ENCODE data around the gene LAMA1.
A peak's percentile ranks its signal among the peaks of the same experiment; 100 is the strongest.

Gene LAMA1, protein sequence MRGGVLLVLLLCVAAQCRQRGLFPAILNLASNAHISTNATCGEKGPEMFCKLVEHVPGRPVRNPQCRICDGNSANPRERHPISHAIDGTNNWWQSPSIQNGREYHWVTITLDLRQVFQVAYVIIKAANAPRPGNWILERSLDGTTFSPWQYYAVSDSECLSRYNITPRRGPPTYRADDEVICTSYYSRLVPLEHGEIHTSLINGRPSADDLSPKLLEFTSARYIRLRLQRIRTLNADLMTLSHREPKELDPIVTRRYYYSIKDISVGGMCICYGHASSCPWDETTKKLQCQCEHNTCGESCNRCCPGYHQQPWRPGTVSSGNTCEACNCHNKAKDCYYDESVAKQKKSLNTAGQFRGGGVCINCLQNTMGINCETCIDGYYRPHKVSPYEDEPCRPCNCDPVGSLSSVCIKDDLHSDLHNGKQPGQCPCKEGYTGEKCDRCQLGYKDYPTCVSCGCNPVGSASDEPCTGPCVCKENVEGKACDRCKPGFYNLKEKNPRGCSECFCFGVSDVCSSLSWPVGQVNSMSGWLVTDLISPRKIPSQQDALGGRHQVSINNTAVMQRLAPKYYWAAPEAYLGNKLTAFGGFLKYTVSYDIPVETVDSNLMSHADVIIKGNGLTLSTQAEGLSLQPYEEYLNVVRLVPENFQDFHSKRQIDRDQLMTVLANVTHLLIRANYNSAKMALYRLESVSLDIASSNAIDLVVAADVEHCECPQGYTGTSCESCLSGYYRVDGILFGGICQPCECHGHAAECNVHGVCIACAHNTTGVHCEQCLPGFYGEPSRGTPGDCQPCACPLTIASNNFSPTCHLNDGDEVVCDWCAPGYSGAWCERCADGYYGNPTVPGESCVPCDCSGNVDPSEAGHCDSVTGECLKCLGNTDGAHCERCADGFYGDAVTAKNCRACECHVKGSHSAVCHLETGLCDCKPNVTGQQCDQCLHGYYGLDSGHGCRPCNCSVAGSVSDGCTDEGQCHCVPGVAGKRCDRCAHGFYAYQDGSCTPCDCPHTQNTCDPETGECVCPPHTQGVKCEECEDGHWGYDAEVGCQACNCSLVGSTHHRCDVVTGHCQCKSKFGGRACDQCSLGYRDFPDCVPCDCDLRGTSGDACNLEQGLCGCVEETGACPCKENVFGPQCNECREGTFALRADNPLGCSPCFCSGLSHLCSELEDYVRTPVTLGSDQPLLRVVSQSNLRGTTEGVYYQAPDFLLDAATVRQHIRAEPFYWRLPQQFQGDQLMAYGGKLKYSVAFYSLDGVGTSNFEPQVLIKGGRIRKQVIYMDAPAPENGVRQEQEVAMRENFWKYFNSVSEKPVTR (N-terminal part only)

DNA sequence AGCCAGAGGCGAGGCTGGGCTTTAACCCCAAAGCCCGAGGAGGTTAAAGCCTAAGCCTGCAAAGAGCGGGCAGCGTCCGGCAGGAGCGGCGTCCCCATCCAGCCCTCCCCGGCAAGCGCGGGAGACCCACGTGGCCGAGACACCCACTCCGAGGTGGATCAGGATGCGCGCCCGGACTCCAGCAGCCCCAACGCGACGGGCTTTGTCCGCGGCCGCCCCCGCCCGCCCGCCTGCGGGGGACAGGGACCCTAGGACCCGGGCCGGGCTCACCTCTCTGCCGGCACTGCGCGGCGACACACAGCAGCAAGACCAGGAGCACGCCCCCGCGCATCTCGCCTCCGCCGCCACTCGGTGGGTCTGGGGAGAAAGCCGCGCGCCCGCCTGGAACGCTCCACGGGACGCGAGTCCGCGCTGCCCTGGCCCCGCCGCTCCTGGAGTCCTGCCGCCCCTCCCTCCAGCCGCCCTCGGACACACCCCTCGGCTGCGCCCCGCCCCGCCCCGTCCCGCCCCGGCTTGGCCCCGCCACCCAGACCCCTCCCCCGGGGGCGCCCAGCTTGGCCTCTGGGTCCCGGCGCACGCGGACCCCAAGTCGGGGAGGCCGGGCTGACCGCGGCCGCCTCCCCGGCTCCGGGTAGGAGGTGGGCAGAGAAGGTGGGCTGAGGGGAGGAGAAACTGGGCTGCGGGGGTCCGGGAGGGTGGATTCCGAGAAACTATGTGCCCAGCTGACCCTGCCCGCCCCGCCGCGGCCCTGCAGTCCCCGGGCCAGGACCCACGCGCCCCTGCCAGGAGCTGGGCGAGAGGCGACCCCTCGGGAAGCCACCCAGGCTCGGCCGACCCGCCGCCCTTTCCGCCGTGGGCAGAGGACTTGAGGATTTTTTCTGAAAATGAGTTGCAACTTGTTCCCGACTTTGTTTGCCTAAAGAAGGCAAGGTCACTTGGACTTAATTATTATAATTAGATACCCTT lies at the start of gene LAMA1:
Gene LAMA1 (minus strand): TSS at position 408 of the 966 bp plus-strand sequence. CDS start 77 bp downstream, at position 331.
- H3K4me3 ChIP-seq (ENCODE audit: low read depth in 1 of 2, low read length in 2 of 2) = peak within 1 kb of the TSS; percentile 50 to 63
- peaks cover 0 to 2% of the 10 kb centered on the region in 2 donors for H3K9me3 ChIP-seq (ENCODE audit: control insufficient read depth in 1 of 2, low read length in 2 of 2)
- no peak within 1 kb of the TSS for H3K27ac ChIP-seq (ENCODE audit: low read length)
- peaks cover 0 to 19% of the 10 kb centered on the region in 2 donors for H3K4me1 ChIP-seq (ENCODE audit: control insufficient read depth in 1 of 2, insufficient read depth in 2 of 2, low read length in 2 of 2)
- no peaks in the 10 kb centered on the region for H3K36me3 ChIP-seq (ENCODE audit: control insufficient read depth in 1 of 2, insufficient read depth in 2 of 2, low read length in 2 of 2)
- H3K27me3 ChIP-seq (ENCODE audit: low read depth, low read length) = peaks cover 9% of the 10 kb centered on the region

DNA sequence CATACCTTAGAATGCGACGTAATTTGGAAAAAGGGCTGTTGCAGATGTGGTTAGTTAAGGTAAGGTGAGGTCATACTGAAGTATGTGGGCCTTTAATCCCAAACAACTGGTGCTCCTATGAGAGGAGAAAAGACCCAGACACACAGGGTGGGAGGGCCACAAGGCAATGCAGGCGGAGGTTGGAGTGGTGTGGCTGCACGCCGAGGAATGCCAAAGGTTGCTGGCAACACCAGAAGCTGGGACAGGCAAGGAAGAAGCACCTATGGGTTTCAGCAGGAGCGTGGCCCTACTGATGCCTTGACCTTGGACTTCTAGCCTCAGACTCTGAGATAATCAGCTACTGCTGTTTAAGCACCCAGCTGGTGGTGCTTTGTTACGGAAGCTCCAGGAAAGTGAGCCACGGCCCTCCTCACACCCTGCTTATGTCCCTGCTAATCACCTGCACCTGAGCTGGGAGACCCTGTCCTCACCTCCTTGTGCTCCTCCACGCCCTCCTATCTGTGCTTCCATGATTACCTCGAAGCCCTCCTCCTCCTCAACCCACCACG lies 48.3 kb upstream of the LAMA1 start:
- H3K27me3 ChIP-seq (ENCODE audit: low read depth, low read length) = no peaks in the 10 kb centered on the region
- H3K9me3 ChIP-seq (ENCODE audit: control insufficient read depth in 1 of 2, low read length in 2 of 2) = no peaks in the 10 kb centered on the region
- no peaks in the 10 kb centered on the region for H3K4me1 ChIP-seq (ENCODE audit: control insufficient read depth in 1 of 2, insufficient read depth in 2 of 2, low read length in 2 of 2)
- H3K4me3 ChIP-seq (ENCODE audit: low read depth in 1 of 2, low read length in 2 of 2) = no peak overlapping the region
- no peak overlapping the region for H3K27ac ChIP-seq (ENCODE audit: low read length)
- H3K36me3 ChIP-seq (ENCODE audit: control insufficient read depth in 1 of 2, insufficient read depth in 2 of 2, low read length in 2 of 2) = no peaks in the 10 kb centered on the region

DNA sequence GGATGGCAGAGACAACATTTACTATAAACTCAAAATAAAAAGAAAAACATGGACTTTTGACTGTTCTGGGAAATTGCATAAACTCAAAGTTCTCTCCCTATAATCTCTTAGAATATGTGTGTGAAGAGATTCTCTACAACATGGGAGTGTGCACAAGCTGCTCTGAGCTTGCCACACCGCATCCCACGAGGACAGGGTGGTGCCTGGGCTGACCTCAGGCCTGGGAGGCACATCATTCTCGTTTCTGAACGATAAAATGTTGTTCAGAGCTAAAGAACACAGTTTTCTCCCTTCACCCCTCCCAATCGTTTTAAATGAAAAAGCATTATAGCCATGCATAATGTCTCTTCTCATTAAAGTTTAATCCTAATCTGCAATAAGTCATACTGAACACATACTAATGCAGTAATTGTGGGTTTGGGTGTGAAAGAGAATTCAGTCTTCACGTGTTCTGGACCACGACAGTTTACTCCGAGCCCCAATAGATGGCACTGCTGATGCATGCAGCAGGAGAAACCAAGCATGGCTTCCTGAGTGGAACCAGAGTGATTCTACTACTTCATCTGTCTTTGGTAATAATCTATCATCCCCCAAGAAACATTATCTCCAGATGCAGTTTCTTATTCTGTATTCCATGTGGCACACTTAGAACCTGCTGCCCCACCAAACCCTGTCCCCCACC lies 46.9 kb upstream of the LAMA1 start:
- Histone ChIP-seq H3K27me3 (ENCODE audit: low read depth, low read length) (no peaks in the 10 kb centered on the region), H3K9me3 (ENCODE audit: control insufficient read depth in 1 of 2, low read length in 2 of 2) (no peaks in the 10 kb centered on the region), H3K27ac (ENCODE audit: low read length) (no peak overlapping the region), H3K4me3 (ENCODE audit: low read depth in 1 of 2, low read length in 2 of 2) (no peak overlapping the region), H3K36me3 (ENCODE audit: control insufficient read depth in 1 of 2, insufficient read depth in 2 of 2, low read length in 2 of 2) (no peaks in the 10 kb centered on the region), H3K4me1 (ENCODE audit: control insufficient read depth in 1 of 2, insufficient read depth in 2 of 2, low read length in 2 of 2) (no peaks in the 10 kb centered on the region)

DNA sequence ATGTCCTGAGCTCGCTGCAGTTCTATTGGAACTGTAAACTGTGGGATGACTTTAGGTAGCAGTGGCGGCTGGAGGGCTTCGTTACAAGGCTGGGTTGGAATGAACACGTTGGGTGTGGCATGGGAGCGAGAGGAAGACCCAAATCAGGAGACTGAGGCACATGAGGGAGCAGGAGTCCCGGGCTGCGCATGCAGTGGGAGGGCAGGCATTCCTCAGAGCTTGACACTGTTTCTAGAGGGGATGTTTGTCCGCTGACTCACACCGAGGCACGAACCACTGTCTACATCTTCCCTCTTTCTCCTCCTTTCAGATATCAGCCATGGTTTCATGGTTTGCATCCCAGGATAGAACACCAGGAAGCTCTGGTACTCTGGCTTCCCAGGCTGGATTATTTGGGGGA lies 40.6 kb upstream of the LAMA1 start:
- H3K9me3 ChIP-seq (ENCODE audit: control insufficient read depth in 1 of 2, low read length in 2 of 2) = no peaks in the 10 kb centered on the region
- H3K4me3 ChIP-seq (ENCODE audit: low read depth in 1 of 2, low read length in 2 of 2) = no peak overlapping the region
- H3K4me1 ChIP-seq (ENCODE audit: control insufficient read depth in 1 of 2, insufficient read depth in 2 of 2, low read length in 2 of 2) = no peaks in the 10 kb centered on the region
- no peaks in the 10 kb centered on the region for H3K36me3 ChIP-seq (ENCODE audit: control insufficient read depth in 1 of 2, insufficient read depth in 2 of 2, low read length in 2 of 2)
- H3K27me3 ChIP-seq (ENCODE audit: low read depth, low read length) = no peaks in the 10 kb centered on the region
- no peak overlapping the region for H3K27ac ChIP-seq (ENCODE audit: low read length)

DNA sequence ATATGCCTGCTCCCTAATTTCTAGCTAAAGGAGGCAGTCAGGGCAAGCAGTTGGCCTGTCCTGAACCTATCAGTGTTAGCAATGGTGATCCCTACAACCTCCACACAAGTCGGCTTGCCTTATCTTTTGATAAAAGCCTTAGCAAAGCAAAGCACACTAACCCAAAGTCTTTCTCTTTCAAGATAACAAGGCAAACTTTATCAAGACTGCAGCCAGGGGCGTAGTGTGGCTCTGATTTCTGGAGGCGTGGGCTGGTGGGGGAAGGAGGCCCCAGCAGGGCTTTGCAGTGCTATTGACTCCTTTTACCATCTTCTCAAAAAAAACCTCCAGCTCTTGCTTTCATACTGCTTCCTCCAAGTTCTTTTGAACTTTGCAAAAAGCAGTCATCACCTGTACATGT lies 40.2 kb upstream of the LAMA1 start:
- no peaks in the 10 kb centered on the region for H3K27me3 ChIP-seq (ENCODE audit: low read depth, low read length)
- H3K27ac ChIP-seq (ENCODE audit: low read length) = no peak overlapping the region
- H3K4me1 ChIP-seq (ENCODE audit: control insufficient read depth in 1 of 2, insufficient read depth in 2 of 2, low read length in 2 of 2) = no peaks in the 10 kb centered on the region
- no peaks in the 10 kb centered on the region for H3K36me3 ChIP-seq (ENCODE audit: control insufficient read depth in 1 of 2, insufficient read depth in 2 of 2, low read length in 2 of 2)
- no peak overlapping the region for H3K4me3 ChIP-seq (ENCODE audit: low read depth in 1 of 2, low read length in 2 of 2)
- no peaks in the 10 kb centered on the region for H3K9me3 ChIP-seq (ENCODE audit: control insufficient read depth in 1 of 2, low read length in 2 of 2)

DNA sequence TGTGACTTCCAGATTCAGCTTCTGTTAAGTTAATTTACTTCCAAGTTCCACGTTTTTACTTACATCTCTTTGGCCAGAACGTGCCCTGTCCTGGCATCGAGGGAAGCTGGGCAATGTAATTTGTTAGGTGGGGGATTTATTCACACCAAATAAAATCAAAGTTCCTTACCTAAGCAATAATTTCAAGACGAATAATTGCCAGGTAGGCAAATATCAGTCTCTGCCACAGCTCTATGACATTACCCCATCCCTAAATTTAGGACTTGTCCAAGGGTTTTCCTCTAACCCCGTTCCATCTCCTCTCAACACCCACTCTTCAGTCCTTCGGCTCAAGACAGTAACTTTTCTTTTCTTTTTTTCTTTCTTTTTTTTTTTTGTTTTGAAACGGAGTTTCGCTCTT lies 38.3 kb upstream of the LAMA1 start:
- H3K27ac ChIP-seq (ENCODE audit: low read length) = no peak overlapping the region
- no peaks in the 10 kb centered on the region for H3K9me3 ChIP-seq (ENCODE audit: control insufficient read depth in 1 of 2, low read length in 2 of 2)
- H3K36me3 ChIP-seq (ENCODE audit: control insufficient read depth in 1 of 2, insufficient read depth in 2 of 2, low read length in 2 of 2) = no peaks in the 10 kb centered on the region
- H3K27me3 ChIP-seq (ENCODE audit: low read depth, low read length) = no peaks in the 10 kb centered on the region
- H3K4me3 ChIP-seq (ENCODE audit: low read depth in 1 of 2, low read length in 2 of 2) = no peak overlapping the region
- no peaks in the 10 kb centered on the region for H3K4me1 ChIP-seq (ENCODE audit: control insufficient read depth in 1 of 2, insufficient read depth in 2 of 2, low read length in 2 of 2)

DNA sequence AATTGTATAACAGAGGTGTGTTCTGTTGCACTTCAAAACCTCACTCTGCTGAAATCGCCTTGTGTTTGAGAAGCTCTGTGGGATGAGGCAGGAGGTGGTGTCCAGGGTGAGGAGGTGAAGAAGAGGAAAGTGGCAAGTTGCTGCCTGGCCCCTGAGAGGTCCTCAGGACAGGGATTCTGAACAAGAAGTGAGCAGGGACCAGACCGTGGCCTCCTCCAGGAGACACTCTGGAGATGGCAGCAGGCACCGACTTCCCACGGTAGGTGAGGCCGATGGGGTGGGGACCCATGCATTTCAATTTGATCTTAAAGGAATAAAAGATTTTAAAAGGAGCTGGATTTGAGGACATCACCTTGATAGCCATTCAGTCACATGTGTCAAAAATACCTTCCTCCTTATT lies 37.5 kb upstream of the LAMA1 start:
- Histone ChIP-seq H3K4me1 (ENCODE audit: control insufficient read depth in 1 of 2, insufficient read depth in 2 of 2, low read length in 2 of 2) (no peaks in the 10 kb centered on the region), H3K27ac (ENCODE audit: low read length) (no peak overlapping the region), H3K9me3 (ENCODE audit: control insufficient read depth in 1 of 2, low read length in 2 of 2) (no peaks in the 10 kb centered on the region), H3K36me3 (ENCODE audit: control insufficient read depth in 1 of 2, insufficient read depth in 2 of 2, low read length in 2 of 2) (no peaks in the 10 kb centered on the region), H3K4me3 (ENCODE audit: low read depth in 1 of 2, low read length in 2 of 2) (no peak overlapping the region), H3K27me3 (ENCODE audit: low read depth, low read length) (no peaks in the 10 kb centered on the region)

DNA sequence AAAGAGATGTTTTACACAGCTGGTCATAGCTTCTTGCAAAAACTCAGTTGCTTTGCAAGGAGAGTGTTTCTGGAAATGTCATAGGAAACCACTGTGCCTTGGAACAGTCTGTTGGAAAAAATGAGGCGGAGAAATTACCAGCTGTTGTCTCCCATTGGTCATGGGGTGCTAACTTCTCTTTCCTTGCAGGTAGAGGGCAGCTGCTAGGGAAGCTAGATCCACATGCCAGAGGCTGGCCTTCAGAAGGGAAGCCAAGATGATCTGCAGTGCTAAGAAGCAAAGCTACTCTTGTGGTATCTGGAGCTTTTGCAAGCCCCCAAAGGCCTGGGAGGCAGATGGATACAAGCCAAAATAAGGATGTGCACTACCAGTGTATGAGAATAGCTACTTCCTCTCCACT lies 34.8 kb upstream of the LAMA1 start:
- H3K36me3 ChIP-seq (ENCODE audit: control insufficient read depth in 1 of 2, insufficient read depth in 2 of 2, low read length in 2 of 2) = no peaks in the 10 kb centered on the region
- H3K4me3 ChIP-seq (ENCODE audit: low read depth in 1 of 2, low read length in 2 of 2) = no peak overlapping the region
- no peaks in the 10 kb centered on the region for H3K4me1 ChIP-seq (ENCODE audit: control insufficient read depth in 1 of 2, insufficient read depth in 2 of 2, low read length in 2 of 2)
- H3K9me3 ChIP-seq (ENCODE audit: control insufficient read depth in 1 of 2, low read length in 2 of 2) = no peaks in the 10 kb centered on the region
- no peaks in the 10 kb centered on the region for H3K27me3 ChIP-seq (ENCODE audit: low read depth, low read length)
- H3K27ac ChIP-seq (ENCODE audit: low read length) = no peak overlapping the region

DNA sequence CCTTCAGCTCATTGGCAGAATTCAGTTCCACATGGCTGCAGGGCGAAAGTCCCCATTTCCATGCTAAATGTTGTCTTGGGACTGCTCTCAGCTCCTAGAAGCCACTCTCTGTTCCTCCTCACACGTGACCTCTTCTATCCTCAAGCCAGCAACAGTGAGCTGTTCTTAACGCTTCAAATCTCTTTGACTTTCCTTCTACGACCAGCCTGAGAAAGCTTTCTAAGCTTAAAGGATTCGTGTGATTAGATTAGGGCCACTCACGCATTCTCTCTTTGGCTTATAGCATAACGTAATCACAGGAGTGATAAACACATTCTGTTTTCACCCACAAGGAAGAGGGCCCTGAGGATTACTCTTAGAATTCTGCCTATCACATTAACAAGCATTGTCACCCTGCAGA lies 29.8 kb upstream of the LAMA1 start:
- Histone ChIP-seq H3K27ac (ENCODE audit: low read length) (no peak overlapping the region), H3K27me3 (ENCODE audit: low read depth, low read length) (no peaks in the 10 kb centered on the region), H3K4me1 (ENCODE audit: control insufficient read depth in 1 of 2, insufficient read depth in 2 of 2, low read length in 2 of 2) (no peaks in the 10 kb centered on the region), H3K4me3 (ENCODE audit: low read depth in 1 of 2, low read length in 2 of 2) (no peak overlapping the region), H3K9me3 (ENCODE audit: control insufficient read depth in 1 of 2, low read length in 2 of 2) (no peaks in the 10 kb centered on the region), H3K36me3 (ENCODE audit: control insufficient read depth in 1 of 2, insufficient read depth in 2 of 2, low read length in 2 of 2) (no peaks in the 10 kb centered on the region)

DNA sequence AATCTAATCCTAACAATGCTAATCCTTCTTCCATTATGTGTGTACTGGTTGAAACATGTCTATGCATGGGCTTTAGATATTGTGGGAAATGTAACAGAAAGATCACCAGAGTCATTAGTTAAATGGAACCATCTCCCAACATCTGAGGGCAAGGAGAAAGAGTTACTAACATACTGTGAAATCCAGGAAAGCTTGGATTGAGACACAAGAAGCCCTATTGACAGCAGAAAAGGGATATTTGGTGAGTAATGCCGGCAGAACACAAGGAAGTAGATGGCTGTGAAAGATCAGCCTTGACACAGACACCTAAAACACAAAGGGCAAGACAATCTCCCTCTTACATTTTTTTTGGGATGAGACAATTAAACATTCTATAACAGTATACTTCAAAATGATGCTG lies 28.5 kb upstream of the LAMA1 start:
- Histone ChIP-seq H3K27ac (ENCODE audit: low read length) (no peak overlapping the region), H3K4me3 (ENCODE audit: low read depth in 1 of 2, low read length in 2 of 2) (no peak overlapping the region), H3K4me1 (ENCODE audit: control insufficient read depth in 1 of 2, insufficient read depth in 2 of 2, low read length in 2 of 2) (no peaks in the 10 kb centered on the region)

More for the DNA sequence above, 28.5 kb upstream of the LAMA1 start:
- no peaks in the 10 kb centered on the region for H3K36me3 ChIP-seq (ENCODE audit: control insufficient read depth in 1 of 2, insufficient read depth in 2 of 2, low read length in 2 of 2)
- H3K27me3 ChIP-seq (ENCODE audit: low read depth, low read length) = no peaks in the 10 kb centered on the region
- no peaks in the 10 kb centered on the region for H3K9me3 ChIP-seq (ENCODE audit: control insufficient read depth in 1 of 2, low read length in 2 of 2)
